SK-N-SH (cell line): ENCODE measurements around the gene HHIP.

Experiments used
- CHD2 ChIP-seq: fragments of 150-350 bp; IDR thresholded peaks from 2 replicates; pipeline ENCODE4 v1.6.1; 2018; ENCODE audit warnings: low read length; ENCODE audit not compliant: partially characterized antibody
- EZH2phosphoT487 ChIP-seq: fragments of 200-600 bp; sonication (generic); IDR thresholded peaks from 2 replicates; pipeline ENCODE4 v1.6.1; 2017; ENCODE audit warnings: low read depth, mixed run types, mild to moderate bottlenecking, antibody characterized with exemption, moderate library complexity, borderline replicate concordance
- NFIC ChIP-seq: IDR thresholded peaks from 2 replicates; pipeline ENCODE4 v1.4.0; 2012; ENCODE audit warnings: borderline replicate concordance
- TF ChIP-seq, protein P1 (sequence below): IDR thresholded peaks from 2 replicates; pipeline ENCODE4 v1.4.0; 2012; ENCODE audit warnings: low read depth
- TF ChIP-seq, protein P2 (sequence below): fragments of 200-600 bp; sonication (generic); IDR thresholded peaks from 2 replicates; pipeline ENCODE4 v1.6.1; 2017; ENCODE audit warnings: antibody characterized with exemption, mild to moderate bottlenecking, moderate library complexity

DNA sequence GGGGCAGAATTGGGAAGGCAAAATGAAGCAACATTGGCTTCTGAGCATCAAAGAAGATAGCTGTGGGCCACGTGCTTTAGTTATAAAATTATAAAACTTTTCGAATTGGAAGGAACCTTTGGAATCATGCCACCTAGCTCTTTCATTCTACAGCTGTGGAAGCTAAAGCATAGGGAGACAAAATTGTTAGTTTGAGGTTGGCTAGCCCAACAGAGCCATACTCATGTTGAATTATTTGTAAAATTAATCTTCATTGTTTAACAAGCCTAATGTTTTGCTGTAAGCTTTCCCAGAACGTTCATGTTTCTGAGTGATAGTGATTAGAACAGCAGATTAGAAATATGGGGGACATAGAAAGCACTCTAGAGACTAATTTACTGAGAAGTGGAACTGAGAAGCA, 35.9 kb downstream of the HHIP start:
- TF ChIP-seq, protein P1, sequence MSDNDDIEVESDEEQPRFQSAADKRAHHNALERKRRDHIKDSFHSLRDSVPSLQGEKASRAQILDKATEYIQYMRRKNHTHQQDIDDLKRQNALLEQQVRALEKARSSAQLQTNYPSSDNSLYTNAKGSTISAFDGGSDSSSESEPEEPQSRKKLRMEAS, result no peak
- TF ChIP-seq, protein P2, sequence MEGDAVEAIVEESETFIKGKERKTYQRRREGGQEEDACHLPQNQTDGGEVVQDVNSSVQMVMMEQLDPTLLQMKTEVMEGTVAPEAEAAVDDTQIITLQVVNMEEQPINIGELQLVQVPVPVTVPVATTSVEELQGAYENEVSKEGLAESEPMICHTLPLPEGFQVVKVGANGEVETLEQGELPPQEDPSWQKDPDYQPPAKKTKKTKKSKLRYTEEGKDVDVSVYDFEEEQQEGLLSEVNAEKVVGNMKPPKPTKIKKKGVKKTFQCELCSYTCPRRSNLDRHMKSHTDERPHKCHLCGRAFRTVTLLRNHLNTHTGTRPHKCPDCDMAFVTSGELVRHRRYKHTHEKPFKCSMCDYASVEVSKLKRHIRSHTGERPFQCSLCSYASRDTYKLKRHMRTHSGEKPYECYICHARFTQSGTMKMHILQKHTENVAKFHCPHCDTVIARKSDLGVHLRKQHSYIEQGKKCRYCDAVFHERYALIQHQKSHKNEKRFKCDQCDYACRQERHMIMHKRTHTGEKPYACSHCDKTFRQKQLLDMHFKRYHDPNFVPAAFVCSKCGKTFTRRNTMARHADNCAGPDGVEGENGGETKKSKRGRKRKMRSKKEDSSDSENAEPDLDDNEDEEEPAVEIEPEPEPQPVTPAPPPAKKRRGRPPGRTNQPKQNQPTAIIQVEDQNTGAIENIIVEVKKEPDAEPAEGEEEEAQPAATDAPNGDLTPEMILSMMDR, result no peak
- TF ChIP-seq EZH2phosphoT487, result no peak
- no peak for TF ChIP-seq CHD2
- no peak for TF ChIP-seq NFIC
